ENCODE results near the gene CSHL1. TPM values are rescaled to one million over a fixed set of nuclear protein-coding genes. Genes with fewer than 3 reads are reported as not detected.
"Not testable (repeated sequence)": the region's sequence is repeated elsewhere in the genome, so short reads cannot be mapped to it uniquely, and the experiment has no call there.

The CSHL1 gene
- total RNA-seq, 1 donor from 2014 or later, result not detected

- DNase-seq (ENCODE audit: low read depth), result not testable (repeated sequence)
- TF ChIP-seq, protein P1, sequence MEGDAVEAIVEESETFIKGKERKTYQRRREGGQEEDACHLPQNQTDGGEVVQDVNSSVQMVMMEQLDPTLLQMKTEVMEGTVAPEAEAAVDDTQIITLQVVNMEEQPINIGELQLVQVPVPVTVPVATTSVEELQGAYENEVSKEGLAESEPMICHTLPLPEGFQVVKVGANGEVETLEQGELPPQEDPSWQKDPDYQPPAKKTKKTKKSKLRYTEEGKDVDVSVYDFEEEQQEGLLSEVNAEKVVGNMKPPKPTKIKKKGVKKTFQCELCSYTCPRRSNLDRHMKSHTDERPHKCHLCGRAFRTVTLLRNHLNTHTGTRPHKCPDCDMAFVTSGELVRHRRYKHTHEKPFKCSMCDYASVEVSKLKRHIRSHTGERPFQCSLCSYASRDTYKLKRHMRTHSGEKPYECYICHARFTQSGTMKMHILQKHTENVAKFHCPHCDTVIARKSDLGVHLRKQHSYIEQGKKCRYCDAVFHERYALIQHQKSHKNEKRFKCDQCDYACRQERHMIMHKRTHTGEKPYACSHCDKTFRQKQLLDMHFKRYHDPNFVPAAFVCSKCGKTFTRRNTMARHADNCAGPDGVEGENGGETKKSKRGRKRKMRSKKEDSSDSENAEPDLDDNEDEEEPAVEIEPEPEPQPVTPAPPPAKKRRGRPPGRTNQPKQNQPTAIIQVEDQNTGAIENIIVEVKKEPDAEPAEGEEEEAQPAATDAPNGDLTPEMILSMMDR (conservative IDR thresholded peaks at IDR 0.05; ENCODE audit: low read depth, low read length), result peak; percentile 33
Measured at GRCh38 chr17:63907161-63907778, 3.8 kb downstream of the CSHL1 start.

DNA sequence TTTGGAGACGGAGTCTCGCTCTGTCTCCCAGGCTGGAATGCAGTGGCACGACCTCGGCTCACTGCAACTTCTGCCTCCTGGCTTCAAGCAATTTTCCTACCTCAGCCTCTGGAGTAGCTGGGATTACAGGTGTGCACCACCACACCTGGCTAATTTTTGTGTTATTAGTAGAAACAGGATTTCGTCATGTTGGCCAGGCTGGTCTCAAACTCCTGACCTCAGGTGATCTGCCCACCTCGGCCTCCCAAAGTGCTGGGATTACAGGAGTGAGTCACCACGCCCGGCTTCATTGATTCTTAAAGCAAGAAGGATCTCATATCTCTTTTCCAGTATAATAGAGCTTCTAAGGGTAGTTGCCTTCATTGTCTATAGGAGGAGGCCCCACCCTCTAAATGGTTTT is 6.3 kb downstream of the CSHL1 start:
- DNase-seq (ENCODE audit: low read depth); H3K4me3 ChIP-seq (ENCODE audit: low read depth, low read length): not testable (repeated sequence)

More at GRCh38 chr17:63907161-63907778, 3.8 kb downstream of the CSHL1 start:
- H3K4me3 ChIP-seq (ENCODE audit: low read depth, low read length), result not testable (repeated sequence)

GRCh38 chr17:63903787-63904201 is 7.3 kb downstream of the CSHL1 start:
- not testable (repeated sequence) for DNase-seq (ENCODE audit: low read depth); H3K4me3 ChIP-seq (ENCODE audit: low read depth, low read length)
- TF ChIP-seq, protein P1 (conservative IDR thresholded peaks at IDR 0.05; ENCODE audit: low read depth, low read length), result peak; percentile 41

GRCh38 chr17:63901971-63902370 is 9.1 kb downstream of the CSHL1 start:
- not testable (repeated sequence) for DNase-seq (ENCODE audit: low read depth)

DNA sequence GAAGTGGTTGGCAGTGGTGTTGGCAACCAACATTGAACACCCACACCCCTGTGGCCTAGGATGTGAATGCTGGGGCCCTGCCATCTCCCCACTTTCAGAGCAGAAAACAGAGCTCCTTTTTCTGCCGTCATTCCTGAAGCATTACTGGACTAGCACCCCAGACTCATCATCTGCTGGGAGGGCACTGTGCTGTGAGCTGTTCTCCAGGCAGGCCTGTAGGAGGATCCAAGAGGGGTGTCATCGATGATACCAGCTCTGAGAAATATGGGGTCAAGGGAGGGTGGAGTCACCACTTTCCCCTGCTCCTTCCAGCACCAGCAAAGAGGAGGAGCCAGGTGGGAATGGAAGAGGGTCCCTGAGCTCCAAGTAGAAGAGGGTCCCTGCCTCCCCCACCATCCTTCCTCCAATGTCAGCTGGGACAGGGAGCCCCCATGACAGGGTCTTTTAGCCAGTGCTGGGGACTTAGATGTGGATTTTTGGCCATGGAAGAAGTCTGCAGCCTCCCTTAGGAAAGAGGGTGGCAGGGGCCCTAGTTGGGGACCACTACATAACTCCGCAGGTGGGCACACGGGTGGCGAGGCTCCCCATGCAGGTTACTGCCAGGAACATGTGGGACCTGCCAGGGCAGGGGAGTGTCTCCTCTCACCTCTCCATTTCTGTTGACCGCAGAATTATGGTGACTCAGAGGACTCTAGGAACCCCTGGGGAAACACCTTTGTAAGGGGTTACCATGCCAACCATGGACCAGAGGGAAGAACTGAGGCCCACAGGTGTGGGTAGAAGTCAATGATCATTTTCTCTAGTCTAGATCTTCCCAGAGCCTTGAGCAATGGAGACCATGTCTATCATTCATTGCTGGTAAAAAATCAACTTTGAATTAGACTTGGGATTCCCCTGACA is 11.9 kb downstream of the CSHL1 start:
- H3K4me3 ChIP-seq (ENCODE audit: low read depth, low read length); DNase-seq (ENCODE audit: low read depth): not testable (repeated sequence)

More at GRCh38 chr17:63901971-63902370, 9.1 kb downstream of the CSHL1 start:
- not testable (repeated sequence) for H3K4me3 ChIP-seq (ENCODE audit: low read depth, low read length)

- H3K4me3 ChIP-seq (ENCODE audit: low read depth, low read length); DNase-seq (ENCODE audit: low read depth): not testable (repeated sequence)
Measured at GRCh38 chr17:63896524-63897354, 14.3 kb downstream of the CSHL1 start, which contains the start of gene CSH1. CSH1 (minus strand) TSS chr17:63896574; CDS start chr17:63896511, 63 bp downstream.

DNA sequence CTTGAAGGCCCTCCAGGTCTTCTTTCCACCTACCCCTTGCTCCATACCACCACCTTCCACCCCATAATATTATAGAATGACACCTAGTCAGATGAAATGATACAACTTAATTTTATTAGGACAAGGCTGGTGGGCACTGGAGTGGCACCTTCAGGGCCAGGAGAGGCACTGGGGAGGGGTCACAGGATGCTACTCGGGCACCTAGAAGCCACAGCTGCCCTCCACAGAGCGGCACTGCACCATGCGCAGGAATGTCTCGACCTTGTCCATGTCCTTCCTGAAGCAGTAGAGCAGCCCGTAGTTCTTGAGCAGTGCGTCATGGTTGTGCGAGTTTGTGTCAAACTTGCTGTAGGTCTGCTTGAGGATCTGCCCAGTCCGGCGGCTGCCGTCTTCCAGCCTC is 16.2 kb downstream of the CSHL1 start:
- H3K4me3 ChIP-seq (ENCODE audit: low read depth, low read length); DNase-seq (ENCODE audit: low read depth): not testable (repeated sequence)

DNA sequence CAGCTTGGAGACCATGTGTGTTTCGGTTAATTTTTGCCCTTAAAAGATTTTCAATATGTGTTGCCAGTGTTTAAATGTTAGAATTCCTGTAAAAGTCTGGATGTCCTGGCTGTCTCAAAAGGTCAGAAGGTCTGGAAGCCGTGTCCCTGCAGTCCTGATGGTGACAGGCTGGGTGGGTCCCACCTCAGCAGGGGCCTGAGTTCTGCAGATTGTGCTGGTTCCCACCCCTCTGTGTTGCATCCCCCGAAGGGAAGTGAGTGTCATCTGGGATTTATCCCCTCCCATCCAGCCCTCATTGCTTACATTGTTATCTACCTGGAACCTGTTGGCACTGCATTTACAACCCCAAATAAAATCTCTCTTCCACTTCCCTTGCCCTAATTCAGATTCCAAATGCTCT is 17.0 kb downstream of the CSHL1 start:
- not testable (repeated sequence) for DNase-seq (ENCODE audit: low read depth); H3K4me3 ChIP-seq (ENCODE audit: low read depth, low read length)

- not testable (repeated sequence) for H3K4me3 ChIP-seq (ENCODE audit: low read depth, low read length); DNase-seq (ENCODE audit: low read depth)
- TF ChIP-seq, protein P1 (conservative IDR thresholded peaks at IDR 0.05; ENCODE audit: low read depth, low read length), result peak; percentile 23
Measured at GRCh38 chr17:63892316-63893037, 18.6 kb downstream of the CSHL1 start.
